ENCODE results near the gene TRIO. TPM values are rescaled to one million over a fixed set of nuclear protein-coding genes. Genes with fewer than 3 reads are reported as not detected.

Gene TRIO
- total and polyA plus RNA-seq, 2 of the 8 experiments (the other 6 are each of a cell fraction or from before 2014, with no cell fraction given): 35.1 to 69.1 TPM

DNA sequence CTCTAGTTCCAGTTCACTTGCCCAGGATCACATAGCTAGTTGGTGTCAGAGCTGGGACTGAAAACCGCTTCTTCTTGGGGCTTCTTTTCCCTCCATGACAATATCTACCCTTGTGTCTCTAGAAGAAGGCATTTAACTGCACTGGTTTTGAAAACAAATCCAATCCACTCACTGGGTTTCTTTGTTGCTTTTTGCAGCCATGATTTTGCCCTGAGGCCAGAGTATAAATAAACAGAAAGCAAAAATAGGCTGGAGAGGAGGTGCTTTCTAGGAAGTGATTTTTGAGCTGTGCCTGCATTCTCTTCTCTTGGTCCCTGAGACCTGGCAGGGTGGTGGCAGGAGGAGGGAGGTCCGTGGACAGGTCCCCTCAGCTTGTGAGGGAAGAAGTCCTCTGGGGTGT is 6.9 kb upstream of the TRIO start:
- no peak overlapping the region for H4K5ac ChIP-seq (ENCODE audit: insufficient read length, low read depth, low read length)
- no peak overlapping the region for H3K23ac ChIP-seq (ENCODE audit: insufficient read length)
- H3K36me3 ChIP-seq (ENCODE audit: control insufficient read depth in 2 of 4, insufficient read depth in 4 of 4, low read length in 3 of 4): no peaks in the 10 kb centered on the region
- H3K18ac ChIP-seq (ENCODE audit: extremely low read depth, low read length): no peak overlapping the region
- no peaks in the 10 kb centered on the region for H3K4me1 ChIP-seq (replicated peaks in 1 of 4; ENCODE audit: control insufficient read depth in 3 of 4, insufficient read depth in 4 of 4, low read length in 3 of 4)
- no peak overlapping the region for H2BK5ac ChIP-seq (ENCODE audit: low read depth, low read length)
- no peak overlapping the region for H4K91ac ChIP-seq (replicated peaks; ENCODE audit: insufficient read length, low read length)
- no peak overlapping the region for H2AK5ac ChIP-seq (ENCODE audit: low read depth, low read length)
- no peak overlapping the region for H2AFZ ChIP-seq (ENCODE audit: low read length)
- no peaks in the 10 kb centered on the region for H3K27me3 ChIP-seq (replicated peaks in 1 of 4; ENCODE audit: control insufficient read depth in 3 of 4, extremely low read depth in 1 of 4, insufficient read depth in 3 of 4, low read length in 3 of 4)
- H3K27ac ChIP-seq (ENCODE audit: low read depth, low read length): no peak overlapping the region
- H2BK15ac ChIP-seq (ENCODE audit: low read length): no peak overlapping the region
- H4K8ac ChIP-seq (ENCODE audit: extremely low read depth, insufficient read depth, low read length): no peak overlapping the region
- H3K4me2 ChIP-seq (ENCODE audit: insufficient read depth in 1 of 2, low read depth in 2 of 2, low read length in 2 of 2): no peak overlapping the region
- no peak overlapping the region for H2BK120ac ChIP-seq (replicated peaks; ENCODE audit: low read depth, low read length)
- no peaks in the 10 kb centered on the region for H3K79me2 ChIP-seq (ENCODE audit: control insufficient read depth in 1 of 2, insufficient read depth in 2 of 2, low read length in 2 of 2)
- 84% methylated on average over 2 of the region's 2 CpGs; no CpG with 5 or more reads in 1 of the 2 experiments for WGBS, 2 experiments (ENCODE audit: extremely low coverage in 1 of 2, insufficient coverage in 1 of 2, insufficient read length in 1 of 2, insufficient replicate concordance in 2 of 2, low coverage in 1 of 2, low lambda C conversion rate in 2 of 2, missing lambda C conversion rate in 1 of 2)
- DNase-seq (ENCODE audit: low read depth in 1 of 2, low spot score in 2 of 2) (no peak), FAIRE-seq (no peak)
- POLR2A ChIA-PET (ENCODE audit: partially characterized antibody): interaction anchor here (0.6 kb wide), 1 partner anchor 174 kb away, joined by 3 read pairs; no protein-coding TSS in a partner anchor
- H3K9me3 ChIP-seq (ENCODE audit: insufficient read depth in 2 of 2, low read depth in 1 of 2, low read length in 1 of 2): no peaks in the 10 kb centered on the region
- no peak overlapping the region for H2BK20ac ChIP-seq (ENCODE audit: low read length)
- peaks cover 0 to 2% of the 10 kb centered on the region in 2 experiments for H4K20me1 ChIP-seq (replicated peaks in 1 of 2; ENCODE audit: control insufficient read depth in 1 of 2, insufficient read depth in 2 of 2, low read length in 2 of 2)
- H3K56ac ChIP-seq (replicated peaks; ENCODE audit: insufficient read length, low read depth, low read length): no peak overlapping the region
- H3K4me3 ChIP-seq (ENCODE audit: extremely low read depth in 1 of 4, insufficient read depth in 2 of 4, low read depth in 3 of 4, low read length in 4 of 4): no peak overlapping the region
- H2BK12ac ChIP-seq (ENCODE audit: low read depth, low read length): no peak overlapping the region
- no peak overlapping the region for H3K9ac ChIP-seq (replicated peaks in 1 of 4; ENCODE audit: extremely low read depth in 1 of 4, low read depth in 3 of 4, low read length in 3 of 4)
- no peak overlapping the region for H3K4ac ChIP-seq (replicated peaks; ENCODE audit: insufficient read length, low read depth, low read length)
- no peak overlapping the region for H3K14ac ChIP-seq (ENCODE audit: insufficient read length)
- no peaks in the 10 kb centered on the region; the same call in 1 of the 2 replicates for H3K23me2 ChIP-seq (ENCODE audit: low read depth, low read length)
- CTCF ChIA-PET (ENCODE audit: partially characterized antibody): interaction anchor here (0.9 to 1.2 kb wide), 2 partner anchors 11 to 203 kb away, joined by 3 to 4 read pairs; no protein-coding TSS in a partner anchor
- no peaks in the 10 kb centered on the region for H3K79me1 ChIP-seq (ENCODE audit: low read depth, low read length)
- TF ChIP-seq CEBPB (IDR thresholded peaks at IDR 0.05; ENCODE audit: low read depth, low read length) (no peak), JUND (IDR thresholded peaks at IDR 0.05; ENCODE audit: low read length) (no peak), HDAC2 (IDR thresholded peaks at IDR 0.05; ENCODE audit: borderline replicate concordance in 1 of 2, low read depth in 2 of 2, low read length in 2 of 2) (no peak), SP1 (IDR thresholded peaks at IDR 0.05; ENCODE audit: low read depth, low read length) (no peak), BACH1 (IDR thresholded peaks at IDR 0.05; ENCODE audit: low read length) (no peak), POU5F1 (IDR thresholded peaks at IDR 0.05; ENCODE audit: low read depth, low read length) (no peak), POLR2AphosphoS5 (IDR thresholded peaks at IDR 0.05; ENCODE audit: low read depth, low read length) (no peak), MAFK (IDR thresholded peaks at IDR 0.05; ENCODE audit: low read depth, low read length) (no peak)
